ENCODE measurements around the gene PRR33.
"Not testable (repeated sequence)": the region's sequence is repeated elsewhere in the genome, so short reads cannot be mapped to it uniquely, and the experiment has no call there.

PRR33 gene

DNA sequence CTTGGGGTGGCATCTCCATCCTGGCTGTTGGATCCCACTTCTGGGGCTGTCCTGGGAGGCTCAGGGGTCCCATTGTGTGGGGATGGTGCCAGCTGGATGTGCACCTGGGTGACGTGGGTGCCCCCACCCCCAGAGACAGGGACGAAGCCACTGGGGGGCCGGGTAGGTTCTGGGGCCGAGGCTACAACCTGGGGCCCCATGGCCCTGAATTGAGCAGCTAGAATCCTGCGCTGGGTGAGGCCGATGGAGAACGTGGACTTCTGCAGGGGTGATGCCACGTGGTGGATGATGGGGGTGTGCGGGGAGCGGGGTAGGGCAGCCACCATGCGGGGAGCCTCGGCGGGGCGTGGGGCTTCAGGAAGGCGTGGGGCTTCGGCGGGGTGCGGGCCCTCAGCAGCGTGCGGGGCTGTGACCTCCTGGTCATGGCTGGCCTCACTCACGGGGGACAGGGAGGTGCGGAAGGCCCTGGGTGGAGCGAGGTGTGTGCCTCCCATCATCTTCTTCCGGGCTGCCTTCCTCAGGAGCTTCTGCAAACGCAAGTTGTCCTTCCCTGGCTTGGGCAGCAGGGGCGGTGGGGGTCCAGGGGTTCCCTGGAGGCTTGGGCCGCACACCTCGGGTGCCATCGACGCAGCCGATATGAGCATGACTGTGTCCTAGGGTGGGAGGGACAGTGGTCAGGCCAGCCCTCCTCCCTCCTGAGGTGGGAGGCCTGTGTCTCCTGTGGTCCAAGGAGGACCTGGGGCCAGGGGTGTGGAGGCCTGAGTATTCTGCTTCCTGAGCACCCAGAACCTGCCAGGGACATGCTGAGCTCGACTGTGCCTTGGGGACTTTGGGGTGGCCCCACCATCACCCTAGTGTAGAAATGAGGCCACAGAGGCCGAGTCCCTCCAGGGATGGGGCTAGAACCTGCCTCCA lies 1.5 kb downstream of the PRR33 start:
- DNase-seq (ENCODE audit: low read depth): no peak
- TF ChIP-seq, protein P1, sequence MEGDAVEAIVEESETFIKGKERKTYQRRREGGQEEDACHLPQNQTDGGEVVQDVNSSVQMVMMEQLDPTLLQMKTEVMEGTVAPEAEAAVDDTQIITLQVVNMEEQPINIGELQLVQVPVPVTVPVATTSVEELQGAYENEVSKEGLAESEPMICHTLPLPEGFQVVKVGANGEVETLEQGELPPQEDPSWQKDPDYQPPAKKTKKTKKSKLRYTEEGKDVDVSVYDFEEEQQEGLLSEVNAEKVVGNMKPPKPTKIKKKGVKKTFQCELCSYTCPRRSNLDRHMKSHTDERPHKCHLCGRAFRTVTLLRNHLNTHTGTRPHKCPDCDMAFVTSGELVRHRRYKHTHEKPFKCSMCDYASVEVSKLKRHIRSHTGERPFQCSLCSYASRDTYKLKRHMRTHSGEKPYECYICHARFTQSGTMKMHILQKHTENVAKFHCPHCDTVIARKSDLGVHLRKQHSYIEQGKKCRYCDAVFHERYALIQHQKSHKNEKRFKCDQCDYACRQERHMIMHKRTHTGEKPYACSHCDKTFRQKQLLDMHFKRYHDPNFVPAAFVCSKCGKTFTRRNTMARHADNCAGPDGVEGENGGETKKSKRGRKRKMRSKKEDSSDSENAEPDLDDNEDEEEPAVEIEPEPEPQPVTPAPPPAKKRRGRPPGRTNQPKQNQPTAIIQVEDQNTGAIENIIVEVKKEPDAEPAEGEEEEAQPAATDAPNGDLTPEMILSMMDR (conservative IDR thresholded peaks at IDR 0.05; ENCODE audit: low read length): no peak
- no peak overlapping the region for H3K4me3 ChIP-seq (ENCODE audit: low read length)

DNA sequence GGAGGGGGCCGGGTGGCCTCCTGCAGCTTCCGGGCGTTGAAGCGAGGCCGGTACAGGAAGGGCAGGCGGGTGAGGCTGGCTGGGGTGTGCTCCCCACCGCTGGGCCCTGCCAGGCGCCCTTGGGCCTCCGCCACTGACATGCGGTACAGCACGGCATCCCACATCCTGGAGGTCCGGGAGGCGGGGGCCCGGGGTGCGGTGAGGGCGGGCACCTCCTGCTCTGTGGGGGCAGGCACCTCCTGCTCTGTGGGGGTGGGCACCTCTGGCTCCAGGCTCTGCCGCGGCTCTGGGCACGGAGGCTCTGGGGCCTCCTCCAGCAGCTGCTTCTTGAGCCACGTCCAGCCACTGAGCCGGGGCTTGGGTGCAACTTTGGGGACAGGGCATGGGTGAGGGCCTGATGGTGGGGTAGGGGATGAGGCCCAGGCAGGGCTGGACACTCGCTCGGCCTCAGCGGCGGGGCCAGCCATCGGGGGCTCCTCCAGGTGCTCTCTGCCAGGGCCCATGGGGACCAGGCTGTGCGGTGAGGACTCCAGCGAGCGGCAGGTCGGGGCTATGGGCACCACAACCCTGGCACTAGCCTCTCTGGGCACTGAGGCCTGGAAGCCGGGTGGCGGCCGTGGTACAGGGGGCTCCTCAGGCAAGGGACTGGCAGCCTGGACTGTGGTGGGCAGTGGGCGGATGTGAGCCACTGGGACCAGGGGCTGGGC lies 2.3 kb downstream of the PRR33 start:
- DNase-seq (ENCODE audit: low read depth): no peak
- TF ChIP-seq, protein P1 (conservative IDR thresholded peaks at IDR 0.05; ENCODE audit: low read length): no peak
- no peak overlapping the region for H3K4me3 ChIP-seq (ENCODE audit: low read length)

DNA sequence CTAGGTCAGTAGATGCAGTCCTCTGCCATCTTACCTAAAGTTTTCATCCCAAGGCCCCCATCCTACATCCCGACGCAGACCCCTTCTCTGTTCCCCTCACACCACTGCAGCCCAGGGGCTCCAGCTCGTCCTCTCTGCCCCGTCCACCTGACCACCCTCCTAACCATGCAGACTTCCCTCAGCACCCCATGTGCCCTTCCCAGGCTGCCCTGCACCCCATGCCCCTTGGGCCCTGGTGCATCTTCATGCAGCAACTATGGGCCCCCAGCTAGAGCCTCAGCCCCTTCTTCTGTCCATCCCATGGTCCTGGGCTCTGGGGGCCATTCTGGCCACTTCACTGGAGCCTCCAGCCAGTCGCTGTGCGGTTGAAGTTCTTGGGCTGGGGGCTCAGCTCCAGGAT lies 2.9 kb downstream of the PRR33 start:
- no peak for DNase-seq (ENCODE audit: low read depth)
- TF ChIP-seq, protein P1 (conservative IDR thresholded peaks at IDR 0.05; ENCODE audit: low read length): no peak
- H3K4me3 ChIP-seq (ENCODE audit: low read length): no peak overlapping the region

DNA sequence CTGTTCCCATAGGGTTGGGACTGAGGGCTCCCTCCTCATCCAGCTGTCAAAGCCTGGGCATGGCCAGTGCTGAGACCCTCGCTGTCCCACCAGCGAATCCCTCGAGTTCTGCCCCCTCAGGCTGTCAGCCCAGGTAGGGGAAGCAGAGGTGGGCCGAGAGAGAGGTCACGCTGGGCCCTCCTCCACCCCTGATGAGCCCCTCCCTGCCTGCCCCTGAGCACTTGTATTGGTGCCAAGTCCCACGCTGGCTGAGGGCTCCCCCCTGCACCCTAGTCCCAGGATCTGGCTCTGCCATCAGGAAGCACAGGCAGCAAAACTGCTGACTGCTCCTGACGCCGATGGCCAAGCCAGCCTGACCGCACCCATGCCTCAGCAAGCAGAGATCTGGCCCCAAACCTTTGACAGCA lies 3.3 kb downstream of the PRR33 start:
- H3K4me3 ChIP-seq (ENCODE audit: low read length): no peak overlapping the region
- TF ChIP-seq, protein P1 (conservative IDR thresholded peaks at IDR 0.05; ENCODE audit: low read length): no peak
- no peak for DNase-seq (ENCODE audit: low read depth)

DNA sequence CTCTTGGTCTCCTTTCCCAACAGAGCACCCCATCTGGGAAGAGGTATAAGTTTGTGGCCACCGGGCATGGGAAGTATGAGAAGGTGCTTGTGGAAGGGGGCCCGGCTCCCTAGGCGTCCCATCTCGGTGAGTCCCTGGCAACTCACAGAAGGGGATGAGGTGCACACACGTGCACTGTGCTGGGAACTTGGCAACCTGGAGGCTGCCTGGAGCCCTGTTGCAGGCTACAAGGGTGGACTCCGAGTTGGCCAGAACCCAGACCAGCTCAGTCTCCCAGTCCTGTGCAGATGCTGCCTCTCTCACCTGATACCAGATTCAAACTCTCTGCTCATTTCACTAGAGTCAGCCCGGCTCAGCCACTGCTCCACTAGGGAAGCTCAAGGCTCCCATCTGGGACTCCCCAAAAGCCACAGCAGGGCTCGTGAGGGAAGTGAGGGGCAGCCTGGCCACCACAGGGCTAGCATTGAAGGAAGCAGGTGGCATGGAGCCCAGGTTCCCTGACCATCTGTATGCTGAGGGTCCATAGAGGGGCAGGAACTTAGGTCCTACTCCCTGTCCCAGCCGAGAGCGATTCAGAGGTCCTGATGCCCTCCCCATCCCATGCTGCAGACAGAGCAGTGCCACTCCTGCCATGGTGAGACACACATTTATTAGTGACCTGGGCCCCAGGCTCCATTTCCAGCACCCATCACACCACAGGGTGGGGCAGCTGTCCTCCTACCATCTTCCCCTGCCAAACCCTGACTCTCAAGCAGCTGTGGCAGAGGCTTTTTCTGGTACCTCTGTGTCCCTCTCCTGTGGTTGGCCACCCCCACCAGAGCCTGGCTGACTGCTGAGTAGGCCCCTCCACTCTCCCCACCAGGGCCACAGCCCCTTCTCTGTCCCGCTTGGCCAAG lies 4.0 kb downstream of the PRR33 start:
- no peak overlapping the region for H3K4me3 ChIP-seq (ENCODE audit: low read length)
- DNase-seq (ENCODE audit: low read depth): no peak
- TF ChIP-seq, protein P1 (conservative IDR thresholded peaks at IDR 0.05; ENCODE audit: low read length): no peak

DNA sequence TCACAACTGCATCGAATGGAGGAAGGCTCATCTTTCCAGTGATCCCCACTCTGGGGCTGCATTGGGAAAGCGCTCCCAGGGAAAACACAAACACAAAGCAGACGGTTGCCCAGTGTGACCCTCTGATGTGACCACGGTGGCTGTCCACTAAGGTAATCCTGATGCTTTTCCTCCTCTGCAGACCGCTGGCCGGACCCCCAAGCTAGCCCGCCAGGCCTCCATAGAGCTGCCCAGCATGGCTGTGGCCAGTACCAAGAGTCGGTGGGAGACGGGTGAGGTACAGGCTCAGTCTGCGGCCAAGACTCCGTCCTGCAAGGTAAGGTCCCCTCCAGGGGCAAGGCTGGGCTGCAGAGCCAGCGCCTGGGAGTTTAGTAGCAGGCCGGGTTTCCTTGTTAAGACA lies 5.1 kb downstream of the PRR33 start:
- H3K4me3 ChIP-seq (ENCODE audit: low read length); DNase-seq (ENCODE audit: low read depth): not testable (repeated sequence)

DNA sequence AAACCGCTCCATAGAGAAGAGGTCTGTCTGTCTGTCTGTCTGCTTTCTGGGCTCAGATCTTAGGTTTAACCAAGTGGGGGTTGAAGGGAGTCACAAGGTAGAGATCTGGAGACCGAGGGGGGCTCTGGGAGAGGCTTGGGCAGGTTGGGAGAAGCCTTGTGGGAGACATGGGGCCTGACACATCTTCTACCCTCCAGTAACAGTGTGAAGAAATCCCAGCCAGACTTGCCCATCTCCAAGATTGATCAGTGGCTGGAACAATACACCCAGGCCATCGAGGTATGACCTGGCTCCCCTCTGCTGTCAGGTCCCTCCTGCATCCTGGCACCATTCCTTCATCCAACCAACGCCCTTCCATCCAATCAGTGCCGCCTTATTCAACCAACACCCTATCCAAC lies 7.4 kb downstream of the PRR33 start:
- H3K4me3 ChIP-seq (ENCODE audit: low read length): no peak overlapping the region
- DNase-seq (ENCODE audit: low read depth): no peak
- TF ChIP-seq, protein P1 (conservative IDR thresholded peaks at IDR 0.05; ENCODE audit: low read length): no peak
